HepG2 (cell line): ENCODE data around the gene FGGY. TPM values are rescaled to one million over a fixed set of nuclear protein-coding genes. Genes with fewer than 3 reads are reported as not detected.

ENCODE experiments used
- ATAC-seq: fragments of 200-7000 bp; cut with Tn5 transposase; 3 replicates; pipeline ENCODE4 v1.9.1; 2020; ENCODE audit warnings: mild to moderate bottlenecking, moderate library complexity
- BruUV-seq: library from RNA; stranded (reverse); fragments of 400-500 nt; replicated peaks from 2 replicates; lab custom pipeline; 2021; lab: Mats Ljungman, UMichigan
- CTCF ChIA-PET: fragments of 300-600 bp; formaldehyde crosslinking; extraction: SDS; loops from one replicate; lab custom pipeline; 2021; ENCODE audit warnings: low total read pairs, inconsistent platforms, low intra/inter-chr PET ratio; lab: Yijun Ruan, JAX
- POLR2A ChIA-PET: fragments of 350-600 bp; sonication (Branson Sonifier 250); formaldehyde crosslinking; loops from one replicate; lab custom pipeline; 2020; ENCODE audit warnings: antibody characterized with exemption, inconsistent platforms; lab: Yijun Ruan, JAX
- DNase-seq: peaks from one replicate; pipeline ENCODE4 v3.0.0-alpha.2; 2015; ENCODE audit warnings: low spot score
- FAIRE-seq: peaks from 3 replicates; lab custom pipeline; 2011; peaks lifted over from hg19 to GRCh38; lab: Jason Lieb, UNC
- H2AFZ ChIP-seq: one replicate; pipeline ENCODE4 v1.6.1; 2011; ENCODE audit warnings: low read length, inconsistent platforms
- H3K27ac ChIP-seq: fragments of 300-600 bp; 3 replicates; pipeline ENCODE4 v1.8.0; 2011; ENCODE audit warnings: mixed run types, mild to moderate bottlenecking, mixed read lengths, low read length, inconsistent platforms; ENCODE audit not compliant: insufficient read depth; ENCODE audit errors: extremely low read length
- H3K27me3 ChIP-seq, 2 experiments: fragments of 200-600 bp in 1 of 2; 2 replicates in 1 of 2; 3 replicates in 1 of 2; pipeline versions ENCODE4 v1.6.0 to v1.8.0; 2011; ENCODE audit warnings: low read length in 2 of 2, mild to moderate bottlenecking in 2 of 2, moderate library complexity in 2 of 2, inconsistent platforms in 1 of 2; ENCODE audit not compliant: insufficient read depth in 2 of 2, control insufficient read depth in 1 of 2
- H3K36me3 ChIP-seq, 2 experiments: fragments of 200-600 bp in 1 of 2; replicated peaks in 1 of 2; 2 replicates in 1 of 2; 3 replicates in 1 of 2; pipeline versions ENCODE4 v1.5.1 to v1.8.0; 2011; ENCODE audit warnings: low read length in 2 of 2, inconsistent platforms in 1 of 2; ENCODE audit not compliant: insufficient read depth in 2 of 2, control insufficient read depth in 1 of 2
- H3K4me1 ChIP-seq: 2 replicates; pipeline ENCODE4 v1.5.1; 2012; ENCODE audit warnings: low read length, inconsistent platforms; ENCODE audit not compliant: insufficient read depth
- H3K4me2 ChIP-seq: 2 replicates; pipeline ENCODE4 v1.6.0; 2011; ENCODE audit warnings: low read depth, low read length, inconsistent platforms
- H3K4me3 ChIP-seq, 3 experiments: fragments of 200-600 bp in 1 of 3; sonication (generic), shearing (Covaris generic) in 1 of 3; replicated peaks in 1 of 3; 2 replicates each; pipeline ENCODE4 v1.5.1; 2011 to 2016; ENCODE audit warnings: low read length in 3 of 3, inconsistent platforms in 2 of 3, low read depth in 2 of 3, mild to moderate bottlenecking in 2 of 3, control low read depth in 1 of 3, mixed read lengths in 1 of 3; ENCODE audit not compliant: insufficient read depth in 1 of 3
- H3K79me2 ChIP-seq: one replicate; pipeline ENCODE4 v1.6.1; 2011; ENCODE audit warnings: low read length, inconsistent platforms; ENCODE audit not compliant: insufficient read depth
- H3K9ac ChIP-seq: 2 replicates; pipeline ENCODE4 v1.6.0; 2011; ENCODE audit warnings: mild to moderate bottlenecking, low read depth, low read length, inconsistent platforms; ENCODE audit not compliant: insufficient read depth
- H3K9me3 ChIP-seq: 2 replicates; pipeline ENCODE4 v1.5.1; 2012; ENCODE audit warnings: mild to moderate bottlenecking, low read length
- H4K20me1 ChIP-seq: 2 replicates; pipeline ENCODE4 v1.6.0; 2011; ENCODE audit warnings: inconsistent platforms, mild to moderate bottlenecking, low read length, moderate library complexity; ENCODE audit not compliant: insufficient read depth
- HES4 ChIP-seq: sonication (generic); formaldehyde crosslinking; IDR thresholded peaks from 2 replicates; pipeline ENCODE4 v1.9.0; 2021; ENCODE audit warnings: mild to moderate bottlenecking, missing genetic modification reagents, borderline replicate concordance
- NFIB ChIP-seq: sonication (generic); formaldehyde crosslinking; IDR thresholded peaks from 2 replicates; pipeline ENCODE4 v1.9.0; 2021; ENCODE audit warnings: missing genetic modification reagents, mild to moderate bottlenecking, borderline replicate concordance
- RFX3 ChIP-seq: IDR thresholded peaks from 2 replicates; pipeline ENCODE4 v1.6.1; 2016; ENCODE audit warnings: missing biosample characterization, missing genetic modification reagents
- THAP11 ChIP-seq: IDR thresholded peaks from 2 replicates; pipeline ENCODE4 v1.6.1; 2016; ENCODE audit warnings: missing biosample characterization, missing genetic modification reagents
- TMF1 ChIP-seq: sonication (generic); formaldehyde crosslinking; IDR thresholded peaks from 2 replicates; pipeline ENCODE4 v1.8.1; 2022; ENCODE audit warnings: low read depth, missing genetic modification reagents
- YEATS2 ChIP-seq: sonication (generic); formaldehyde crosslinking; IDR thresholded peaks from 2 replicates; pipeline ENCODE4 v1.4.0; 2020; ENCODE audit warnings: missing genetic modification reagents, borderline replicate concordance
- ZNF317 ChIP-seq: sonication (generic); formaldehyde crosslinking; IDR thresholded peaks from 2 replicates; pipeline ENCODE4 v1.5.0; 2020; ENCODE audit warnings: mild to moderate bottlenecking, missing genetic modification reagents
- ZNF598 ChIP-seq: sonication (generic); formaldehyde crosslinking; IDR thresholded peaks from 2 replicates; pipeline ENCODE4 v1.5.1; 2020; ENCODE audit warnings: mild to moderate bottlenecking, missing genetic modification reagents, borderline replicate concordance
- WGBS: methylation state at CpG from one replicate; pipeline ENCODE4 v1.1.6; 2017; ENCODE audit warnings: low lambda C conversion rate; 5-methylcytosine and 5-hydroxymethylcytosine counted together
- in situ Hi-C: cut with HindIII; loops from 2 replicates; pipeline ENCODE4 v1.10.0; 2017; ENCODE audit warnings: low pct_unique_long_range_greater_than_20kb; ENCODE audit not compliant: extremely low pct_ligation_motif_present
- intact Hi-C: fragments of 100-400 bp; cut with micrococcal nuclease; formaldehyde crosslinking; loops from one replicate; pipeline ENCODE4 v1.10.0; 2022; ENCODE audit not compliant: unreplicated experiment
- polyA plus RNA-seq, 8 experiments: library from polyadenylated mRNA; depleted of rRNA in 3 of 8; stranded (reverse) in 7 of 8; unstranded in 1 of 8; fragments of >200 nt; fragmentation: Illumina TruSeq in 4 of 8; extraction: Trizol in 4 of 8; gene quantifications; 2 replicates each; pipeline versions ENCODE4 v1.2.1 to v1.2.3, GENCODE V29; 2011 to 2016; ENCODE audit warnings: low read depth in 4 of 8, missing spikeins in 1 of 8, mixed read lengths in 1 of 8; ENCODE audit not compliant: insufficient read depth in 1 of 8
- total RNA-seq, 5 experiments: library from RNA; depleted of rRNA; stranded (reverse); fragments of >200 nt; fragmentation: Illumina TruSeq; extraction: Trizol; gene quantifications; 2 replicates each; pipeline ENCODE4 v1.2.3, GENCODE V29; 2016; ENCODE audit warnings: low read depth in 1 of 5
- TF ChIP-seq, protein P1 (sequence below): IDR thresholded peaks from 2 replicates; pipeline ENCODE4 v1.6.1; 2012; ENCODE audit warnings: low read depth, low read length, improper control_type of control experiment
- TF ChIP-seq, protein P2 (sequence below): sonication (generic); formaldehyde crosslinking; IDR thresholded peaks from 2 replicates; pipeline ENCODE4 v1.5.0; 2020; ENCODE audit warnings: missing genetic modification reagents
- TF ChIP-seq, protein P3 (sequence below): sonication (generic); formaldehyde crosslinking; IDR thresholded peaks from 2 replicates; pipeline ENCODE4 v1.4.0; 2020; ENCODE audit warnings: missing genetic modification reagents

FGGY gene
- total and polyA plus RNA-seq, 2 of the 13 experiments (the other 11 are each of a cell fraction or from before 2014, with no cell fraction given) = 15.7 to 27.5 TPM

DNA sequence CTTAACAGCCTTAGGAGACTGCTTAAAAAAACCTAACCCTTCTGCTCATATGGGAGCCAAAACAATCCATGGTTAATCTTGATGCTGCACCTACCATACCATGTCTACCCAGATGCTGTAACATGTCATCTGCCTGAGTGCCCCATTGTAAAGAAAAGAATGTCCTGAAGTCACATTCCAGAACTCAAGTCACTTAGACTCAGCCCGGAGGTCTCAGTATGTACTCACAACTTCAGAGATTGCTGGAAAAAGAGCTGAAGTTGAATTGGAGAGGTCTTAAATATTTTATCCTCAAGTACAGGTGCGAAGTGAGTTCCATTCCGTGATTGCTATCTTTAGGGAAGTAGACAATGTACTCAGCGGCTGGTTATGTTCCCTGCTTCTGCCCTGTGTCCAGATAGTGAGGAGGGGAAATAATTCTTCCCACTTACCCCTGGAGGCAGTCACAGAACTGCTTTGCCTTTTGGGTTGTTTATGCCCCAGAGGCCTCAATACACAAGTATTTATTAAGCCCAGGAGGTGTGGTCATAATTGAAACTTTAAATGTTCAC lies 460.4 kb downstream of the FGGY start:
- POLR2A ChIA-PET = no interaction called here
- Histone ChIP-seq H3K9ac (no peak overlapping the region), H2AFZ (no peak overlapping the region), H3K4me2 (no peak overlapping the region), H3K27me3 (no peaks in the 10 kb centered on the region), H3K4me1 (peaks cover 6% of the 10 kb centered on the region), H3K79me2 (no peaks in the 10 kb centered on the region), H3K36me3 (no peaks in the 10 kb centered on the region; a peak in 1 of 5 replicates), H4K20me1 (no peaks in the 10 kb centered on the region), H3K4me3 (no peak overlapping the region), H3K27ac (no peak overlapping the region), H3K9me3 (no peaks in the 10 kb centered on the region)
- DNase-seq = no peak
- intact Hi-C loops (loop anchor here (5.0 to 10.0 kb wide), 2 partner anchors 832 to 1240 kb away; no protein-coding TSS in a partner anchor), in situ Hi-C loops (loop anchor here (10.0 kb wide), 1 partner anchor 1012 kb away; no protein-coding TSS in a partner anchor)
- TF ChIP-seq TMF1 (CRISPR knock-in tag) (no peak), YEATS2 (no peak), THAP11 (CRISPR knock-in tag) (no peak)
- BruUV-seq = no TSS peak
- ATAC-seq = no peak
- CTCF ChIA-PET = no interaction called here
- FAIRE-seq = no peak
- WGBS = 98% methylated on average over 4 of the region's 4 CpGs

DNA sequence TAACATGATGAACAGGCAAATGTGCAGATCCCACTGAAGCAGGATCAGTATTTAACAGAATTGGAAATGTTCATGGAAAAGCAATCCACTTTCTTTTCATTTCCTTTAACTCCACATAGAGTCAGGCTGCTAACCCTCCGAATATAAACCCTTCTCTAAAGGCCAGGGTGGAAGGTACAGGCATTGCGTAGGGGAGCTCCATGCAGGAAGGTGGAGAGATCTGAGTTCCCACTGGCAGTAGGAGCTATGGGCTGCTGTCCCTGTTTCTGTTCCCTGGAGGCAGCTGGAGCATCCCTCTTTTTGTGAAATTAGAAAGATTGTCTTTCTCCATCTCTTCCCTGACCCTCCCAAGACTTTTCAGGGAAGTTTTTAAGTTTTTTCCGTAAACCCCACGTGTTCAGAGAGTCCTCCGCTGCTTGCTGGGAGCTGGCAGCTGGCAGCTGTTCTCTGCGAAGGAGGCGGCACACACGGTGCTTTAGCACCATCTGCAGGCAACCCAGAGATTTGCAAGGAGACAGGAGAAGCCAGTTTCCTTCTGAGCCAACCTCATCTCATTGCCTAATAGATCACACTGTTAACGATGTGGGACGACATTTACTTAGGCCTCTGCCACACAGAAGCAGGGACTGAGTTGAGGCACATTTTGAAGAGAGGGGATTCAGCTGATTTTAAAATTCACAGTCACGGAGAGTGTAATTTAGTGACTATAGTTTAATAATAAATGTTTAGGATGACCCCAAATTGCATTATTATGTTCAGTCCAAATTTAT lies 462.4 kb downstream of the FGGY start:
- ChIA-PET POLR2A (interaction anchor here (0.8 to 1.9 kb wide), 4 partner anchors 28 to 975 kb away, joined by 3 to 13 read pairs (median 4); partner anchors contain the start of genes HOOK1 and JUN), CTCF (interaction anchor here (0.9 kb wide), 1 partner anchor 1020 kb away, joined by 3 read pairs; no protein-coding TSS in a partner anchor)
- Histone ChIP-seq H2AFZ (peak overlapping the region; percentile 64), H3K27me3 (no peaks in the 10 kb centered on the region), H3K27ac (no peak overlapping the region), H3K79me2 (no peaks in the 10 kb centered on the region), H3K9ac (no peak overlapping the region), H3K36me3 (no peaks in the 10 kb centered on the region; a peak in 1 of 5 replicates), H3K4me1 (peaks cover 6% of the 10 kb centered on the region), H3K9me3 (no peaks in the 10 kb centered on the region), H3K4me2 (peak overlapping the region; percentile 59), H3K4me3 (0 out of 6 replicates have a peak overlapping the region, but pooled peaks of 1 of the 3 experiments have one; percentile 6), H4K20me1 (no peaks in the 10 kb centered on the region)
- 15% methylated on average over 11 of the region's 11 CpGs for WGBS
- in situ Hi-C loops = loop anchor here (10.0 kb wide), 1 partner anchor 1015 kb away; no protein-coding TSS in a partner anchor
- ATAC-seq = peak; percentile 96
- no TSS peak for BruUV-seq
- intact Hi-C loops = loop anchor here (1.0 to 10.0 kb wide), 3 partner anchors 835 to 1242 kb away; no protein-coding TSS in a partner anchor
- peak; percentile 66 for DNase-seq
- FAIRE-seq = peak; percentile 94
- no peak for TF ChIP-seq ZNF598 (CRISPR knock-in tag)
- TF ChIP-seq, protein P1, sequence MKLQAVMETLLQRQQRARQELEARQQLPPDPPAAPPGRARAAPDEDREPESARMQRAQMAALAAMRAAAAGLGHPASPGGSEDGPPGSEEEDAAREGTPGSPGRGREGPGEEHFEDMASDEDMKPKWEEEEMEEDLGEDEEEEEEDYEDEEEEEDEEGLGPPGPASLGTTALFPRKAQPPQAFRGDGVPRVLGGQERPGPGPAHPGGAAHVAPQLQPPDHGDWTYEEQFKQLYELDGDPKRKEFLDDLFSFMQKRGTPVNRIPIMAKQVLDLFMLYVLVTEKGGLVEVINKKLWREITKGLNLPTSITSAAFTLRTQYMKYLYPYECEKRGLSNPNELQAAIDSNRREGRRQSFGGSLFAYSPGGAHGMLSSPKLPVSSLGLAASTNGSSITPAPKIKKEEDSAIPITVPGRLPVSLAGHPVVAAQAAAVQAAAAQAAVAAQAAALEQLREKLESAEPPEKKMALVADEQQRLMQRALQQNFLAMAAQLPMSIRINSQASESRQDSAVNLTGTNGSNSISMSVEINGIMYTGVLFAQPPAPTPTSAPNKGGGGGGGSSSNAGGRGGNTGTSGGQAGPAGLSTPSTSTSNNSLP = no peak
- TF ChIP-seq HES4 (CRISPR knock-in tag) = no peak
- TF ChIP-seq NFIB (CRISPR knock-in tag) = no peak
- TF ChIP-seq, protein P2, sequence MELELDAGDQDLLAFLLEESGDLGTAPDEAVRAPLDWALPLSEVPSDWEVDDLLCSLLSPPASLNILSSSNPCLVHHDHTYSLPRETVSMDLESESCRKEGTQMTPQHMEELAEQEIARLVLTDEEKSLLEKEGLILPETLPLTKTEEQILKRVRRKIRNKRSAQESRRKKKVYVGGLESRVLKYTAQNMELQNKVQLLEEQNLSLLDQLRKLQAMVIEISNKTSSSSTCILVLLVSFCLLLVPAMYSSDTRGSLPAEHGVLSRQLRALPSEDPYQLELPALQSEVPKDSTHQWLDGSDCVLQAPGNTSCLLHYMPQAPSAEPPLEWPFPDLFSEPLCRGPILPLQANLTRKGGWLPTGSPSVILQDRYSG (CRISPR knock-in tag) = no peak
- TF ChIP-seq ZNF317 (CRISPR knock-in tag) = no peak
- no peak for TF ChIP-seq RFX3
- TF ChIP-seq, protein P3, sequence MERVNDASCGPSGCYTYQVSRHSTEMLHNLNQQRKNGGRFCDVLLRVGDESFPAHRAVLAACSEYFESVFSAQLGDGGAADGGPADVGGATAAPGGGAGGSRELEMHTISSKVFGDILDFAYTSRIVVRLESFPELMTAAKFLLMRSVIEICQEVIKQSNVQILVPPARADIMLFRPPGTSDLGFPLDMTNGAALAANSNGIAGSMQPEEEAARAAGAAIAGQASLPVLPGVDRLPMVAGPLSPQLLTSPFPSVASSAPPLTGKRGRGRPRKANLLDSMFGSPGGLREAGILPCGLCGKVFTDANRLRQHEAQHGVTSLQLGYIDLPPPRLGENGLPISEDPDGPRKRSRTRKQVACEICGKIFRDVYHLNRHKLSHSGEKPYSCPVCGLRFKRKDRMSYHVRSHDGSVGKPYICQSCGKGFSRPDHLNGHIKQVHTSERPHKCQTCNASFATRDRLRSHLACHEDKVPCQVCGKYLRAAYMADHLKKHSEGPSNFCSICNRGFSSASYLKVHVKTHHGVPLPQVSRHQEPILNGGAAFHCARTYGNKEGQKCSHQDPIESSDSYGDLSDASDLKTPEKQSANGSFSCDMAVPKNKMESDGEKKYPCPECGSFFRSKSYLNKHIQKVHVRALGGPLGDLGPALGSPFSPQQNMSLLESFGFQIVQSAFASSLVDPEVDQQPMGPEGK = no peak
